DND-41 (cell line): ENCODE results near the gene RRAGD.

Experiments
- ATAC-seq: fragments of 200-7000 bp; cut with Tn5 transposase; 3 replicates; pipeline ENCODE4 v1.9.1; 2021; ENCODE audit warnings: low read depth; ENCODE audit not compliant: insufficient read depth
- DNase-seq: peaks from one replicate; pipeline ENCODE4 v3.0.0-alpha.2; 2020
- H2AFZ ChIP-seq: 2 replicates; pipeline ENCODE4 v1.6.0; 2012; ENCODE audit warnings: low read depth, low read length
- H3K27ac ChIP-seq: 2 replicates; pipeline ENCODE4 v1.5.1; 2012; ENCODE audit warnings: low read length, inconsistent platforms
- H3K27me3 ChIP-seq: fragments of 200-600 bp; sonication (generic); 2 replicates; pipeline ENCODE4 v1.6.0; 2012; ENCODE audit warnings: low read length, mild to moderate bottlenecking, inconsistent platforms; ENCODE audit not compliant: insufficient read depth, poor library complexity
- H3K36me3 ChIP-seq: 2 replicates; pipeline ENCODE4 v1.5.1; 2012; ENCODE audit warnings: low read length, inconsistent platforms; ENCODE audit not compliant: insufficient read depth
- H3K4me1 ChIP-seq: 2 replicates; pipeline ENCODE4 v1.5.1; 2012; ENCODE audit warnings: mild to moderate bottlenecking, low read length; ENCODE audit not compliant: insufficient read depth
- H3K4me2 ChIP-seq: 2 replicates; pipeline ENCODE4 v1.6.0; 2012; ENCODE audit warnings: mild to moderate bottlenecking, moderate library complexity, low read length, inconsistent platforms; ENCODE audit not compliant: insufficient read depth
- H3K4me3 ChIP-seq, 2 experiments: fragments of 200-600 bp in 1 of 2; shearing (Covaris generic) in 1 of 2; 2 replicates each; pipeline ENCODE4 v1.5.1; 2012 to 2016; ENCODE audit warnings: inconsistent platforms in 2 of 2, low read length in 2 of 2, mild to moderate bottlenecking in 2 of 2, low read depth in 1 of 2, moderate library complexity in 1 of 2
- H3K79me2 ChIP-seq: 2 replicates; pipeline ENCODE4 v1.6.0; 2012; ENCODE audit warnings: low read length, inconsistent platforms; ENCODE audit not compliant: insufficient read depth
- H3K9ac ChIP-seq: 2 replicates; pipeline ENCODE4 v1.6.0; 2012; ENCODE audit warnings: low read depth, mild to moderate bottlenecking, inconsistent platforms, low read length, moderate library complexity
- H3K9me3 ChIP-seq: 2 replicates; pipeline ENCODE4 v1.5.1; 2012; ENCODE audit warnings: low read length, moderate library complexity, mild to moderate bottlenecking, inconsistent platforms; ENCODE audit not compliant: insufficient read depth, severe bottlenecking
- H4K20me1 ChIP-seq: 2 replicates; pipeline ENCODE4 v1.6.0; 2012; ENCODE audit warnings: low read length; ENCODE audit not compliant: insufficient read depth
- CTCF ChIP-seq: IDR thresholded peaks from 2 replicates; pipeline ENCODE4 v1.5.1; 2012; ENCODE audit warnings: borderline replicate concordance, low read length, moderate library complexity, mild to moderate bottlenecking; ENCODE audit not compliant: poor library complexity, severe bottlenecking; ENCODE audit errors: extremely low read depth
- EZH2 ChIP-seq: IDR thresholded peaks from 3 replicates; pipeline ENCODE4 v1.6.1; 2012; ENCODE audit warnings: borderline replicate concordance, low read depth, mild to moderate bottlenecking, moderate library complexity, low read length, inconsistent platforms; ENCODE audit not compliant: severe bottlenecking

RRAGD gene

GRCh38 chr6:89409461-89410035 is 2.5 kb downstream of the RRAGD start:
- peaks cover 50% of the 10 kb centered on the region for H3K4me1 ChIP-seq
- H3K79me2 ChIP-seq, result peaks cover 77% of the 10 kb centered on the region
- peaks cover 62% of the 10 kb centered on the region for H4K20me1 ChIP-seq
- H3K9ac ChIP-seq, result peak overlapping the region; percentile 96
- no peaks in the 10 kb centered on the region for H3K9me3 ChIP-seq
- H3K4me3 ChIP-seq, result peak overlapping the region in 1 of 2 experiments; percentile 91; a peak in 2 of 4 replicates
- H3K27me3 ChIP-seq, result no peaks in the 10 kb centered on the region
- H3K27ac ChIP-seq, result peak overlapping the region; percentile 52; the same call in 1 of the 2 replicates
- no peak for TF ChIP-seq EZH2
- no peak for TF ChIP-seq CTCF
- H3K36me3 ChIP-seq, result no peaks in the 10 kb centered on the region; the same call in 1 of the 2 replicates
- ATAC-seq (no peak), DNase-seq (no peak)
- no peak overlapping the region for H2AFZ ChIP-seq
- H3K4me2 ChIP-seq, result peak overlapping the region; percentile 84

- Histone ChIP-seq H3K36me3 (peaks cover 4% of the 10 kb centered on the region; the same call in 1 of the 2 replicates), H3K79me2 (peaks cover 98% of the 10 kb centered on the region), H3K4me1 (peaks cover 35% of the 10 kb centered on the region), H3K4me2 (peak overlapping the region; percentile 49; the same call in 1 of the 2 replicates), H2AFZ (no peak overlapping the region), H3K4me3 (no peak overlapping the region), H3K27me3 (no peaks in the 10 kb centered on the region), H3K27ac (0 out of 2 replicates have a peak overlapping the region, but pooled peaks have one; percentile 0), H3K9me3 (no peaks in the 10 kb centered on the region), H4K20me1 (peaks cover 89% of the 10 kb centered on the region), H3K9ac (no peak overlapping the region)
- ATAC-seq (no peak), DNase-seq (no peak)
- TF ChIP-seq CTCF, result no peak
- TF ChIP-seq EZH2, result no peak
Measured at GRCh38 chr6:89406141-89406540, 5.9 kb downstream of the RRAGD start.

- H3K4me3 ChIP-seq, result no peak overlapping the region
- peaks cover 98% of the 10 kb centered on the region for H3K79me2 ChIP-seq
- H3K4me1 ChIP-seq, result peaks cover 19% of the 10 kb centered on the region
- 0 out of 2 replicates have a peak, but pooled peaks cover 4% of the 10 kb centered on the region for H3K36me3 ChIP-seq
- peaks cover 85% of the 10 kb centered on the region for H4K20me1 ChIP-seq
- no peak for TF ChIP-seq CTCF
- TF ChIP-seq EZH2, result no peak
- no peak overlapping the region for H3K9ac ChIP-seq
- no peak overlapping the region for H3K4me2 ChIP-seq
- peak overlapping the region; percentile 30; the same call in 1 of the 2 replicates for H3K27ac ChIP-seq
- no peak overlapping the region for H2AFZ ChIP-seq
- no peaks in the 10 kb centered on the region for H3K27me3 ChIP-seq
- no peak for ATAC-seq
- no peaks in the 10 kb centered on the region for H3K9me3 ChIP-seq
- no peak for DNase-seq
Measured at GRCh38 chr6:89404512-89404911, 7.6 kb downstream of the RRAGD start.
